ENCODE measurements around the gene KIF18B.

- no peak for TF ChIP-seq POLR2A (IDR thresholded peaks at IDR 0.05)
- no peak for TF ChIP-seq CTCF (IDR thresholded peaks at IDR 0.05)
Observed at GRCh38 chr17:44921122-44921882, 26.3 kb downstream of the KIF18B start.
